ENCODE measurements around the gene NKIRAS1.
A peak's percentile ranks its signal among the peaks of the same experiment; 100 is the strongest.
"Not testable (repeated sequence)": the region's sequence is repeated elsewhere in the genome, so short reads cannot be mapped to it uniquely, and the experiment has no call there.

NKIRAS1 gene

GRCh38 chr3:23938688-23939087, 21.9 kb upstream of the NKIRAS1 start:
- no peak for DNase-seq

GRCh38 chr3:23937296-23937695, 20.5 kb upstream of the NKIRAS1 start:
- DNase-seq: no peak

GRCh38 chr3:23934253-23934652, 17.5 kb upstream of the NKIRAS1 start:
- DNase-seq: no peak

- no peak for DNase-seq
These were observed 15.8 kb upstream of the NKIRAS1 start for GRCh38 chr3:23932571-23932970.

GRCh38 chr3:23931597-23931996, 14.8 kb upstream of the NKIRAS1 start:
- DNase-seq: no peak

GRCh38 chr3:23928524-23928923, 11.7 kb upstream of the NKIRAS1 start:
- no peak for DNase-seq

GRCh38 chr3:23926736-23927135, 9.9 kb upstream of the NKIRAS1 start:
- no peak for DNase-seq

- no peak for DNase-seq
These were observed 9.5 kb upstream of the NKIRAS1 start for GRCh38 chr3:23926246-23926645.

- DNase-seq: no peak
These were observed 7.0 kb upstream of the NKIRAS1 start for GRCh38 chr3:23923786-23924185.

GRCh38 chr3:23921052-23921511, 4.3 kb upstream of the NKIRAS1 start:
- no peak for DNase-seq

- no peak for DNase-seq
These were observed 3.4 kb upstream of the NKIRAS1 start for GRCh38 chr3:23920151-23920655.

GRCh38 chr3:23919628-23920027, 2.8 kb upstream of the NKIRAS1 start:
- no peak for DNase-seq

GRCh38 chr3:23918331-23918730, 1.5 kb upstream of the NKIRAS1 start:
- not testable (repeated sequence) for DNase-seq

GRCh38 chr3:23917679-23918303, 1.0 kb upstream of the NKIRAS1 start:
- DNase-seq: peak in 1 of 2 experiments; percentile 37

- DNase-seq: no peak
These were observed 471 bp downstream of the NKIRAS1 start for GRCh38 chr3:23916152-23916885.

- peak in 1 of 2 experiments; percentile 21 for DNase-seq
These were observed 1.2 kb downstream of the NKIRAS1 start for GRCh38 chr3:23915537-23916108.

- DNase-seq: no peak
These were observed 2.7 kb downstream of the NKIRAS1 start for GRCh38 chr3:23913873-23914743.

- DNase-seq: no peak
These were observed 3.6 kb downstream of the NKIRAS1 start for GRCh38 chr3:23913182-23913581.

GRCh38 chr3:23912335-23912734, 4.5 kb downstream of the NKIRAS1 start:
- not testable (repeated sequence) for DNase-seq

GRCh38 chr3:23911397-23911796, 5.4 kb downstream of the NKIRAS1 start:
- DNase-seq: no peak

GRCh38 chr3:23909341-23909740, 7.4 kb downstream of the NKIRAS1 start:
- no peak for DNase-seq

- no peak for DNase-seq
These were observed 12.2 kb downstream of the NKIRAS1 start for GRCh38 chr3:23904545-23904944.

GRCh38 chr3:23900744-23901143, 16.0 kb downstream of the NKIRAS1 start:
- DNase-seq: no peak

All from NCI-H446 (cell line).